Loucy (cell line): Measurements from ENCODE around the gene GRPR.

Experiments used
- CTCF ChIP-seq: fragments of 200-600 bp; sonication (generic); conservative IDR thresholded peaks from 2 replicates; pipeline ENCODE4 v1.5.1; 2014; ENCODE audit warnings: mild to moderate bottlenecking, antibody characterized with exemption, low read length
- EZH2phosphoT487 ChIP-seq: fragments of 200-600 bp; IDR thresholded peaks from 2 replicates; pipeline ENCODE4 v1.6.1; 2018; ENCODE audit warnings: antibody characterized with exemption, mild to moderate bottlenecking, moderate library complexity, borderline replicate concordance

- TF ChIP-seq CTCF (no peak), EZH2phosphoT487 (no peak)
Measured at GRCh38 chrX:16140983-16141382, 17.6 kb downstream of the GRPR start.
